GM12873 (cell line): Measurements from ENCODE around the gene RYR3.

ENCODE experiments used
- CTCF ChIP-seq: IDR thresholded peaks from 2 replicates; pipeline ENCODE4 v1.5.1; 2012; ENCODE audit warnings: low read depth, mild to moderate bottlenecking, moderate library complexity, low read length, control low read depth; ENCODE audit not compliant: insufficient read depth; ENCODE audit errors: missing control alignments

The RYR3 gene

GRCh38 chr15:33343275-33343674 lies 32.5 kb downstream of the RYR3 start:
- no peak for TF ChIP-seq CTCF

- no peak for TF ChIP-seq CTCF
These were observed 33.3 kb downstream of the RYR3 start for GRCh38 chr15:33344111-33344510.

GRCh38 chr15:33344530-33344929 lies 33.8 kb downstream of the RYR3 start:
- TF ChIP-seq CTCF, result no peak

- no peak for TF ChIP-seq CTCF
These were observed 43.6 kb downstream of the RYR3 start for GRCh38 chr15:33354411-33354810.

GRCh38 chr15:33357845-33358244 lies 47.1 kb downstream of the RYR3 start:
- TF ChIP-seq CTCF, result no peak

- no peak for TF ChIP-seq CTCF
These were observed 47.5 kb downstream of the RYR3 start for GRCh38 chr15:33358306-33358705.

GRCh38 chr15:33360886-33361285 lies 50.1 kb downstream of the RYR3 start:
- TF ChIP-seq CTCF, result no peak
